K562 (cell line): ENCODE measurements around the gene MTHFD2. TPM values are rescaled to one million over a fixed set of nuclear protein-coding genes. Genes with fewer than 3 reads are reported as not detected.

Experiments used
- C11orf30 ChIP-seq: fragments of 450-650 bp; IDR thresholded peaks from 2 replicates; pipeline ENCODE4 v1.6.1; 2016; ENCODE audit warnings: low read depth, mild to moderate bottlenecking
- CHD4 ChIP-seq: fragments of 200-600 bp; sonication (generic); IDR thresholded peaks from 3 replicates; pipeline ENCODE4 v1.6.1; 2012; ENCODE audit warnings: low read depth, mild to moderate bottlenecking, mixed read lengths, low read length, inconsistent platforms; ENCODE audit not compliant: insufficient read depth, insufficient replicate concordance, poor library complexity, severe bottlenecking
- KDM2B ChIP-seq: fragments of 250-450 bp; sonication (Bioruptor Pico); IDR thresholded peaks from 2 replicates; pipeline ENCODE4 v1.8.0; 2021; ENCODE audit warnings: mild to moderate bottlenecking, moderate library complexity
- MYNN ChIP-seq, 2 experiments: sonication (generic); formaldehyde crosslinking in 1 of 2; IDR thresholded peaks; 2 replicates each; pipeline versions ENCODE4 v1.5.0 to v1.6.1; 2016 to 2020; ENCODE audit warnings: antibody characterized with exemption in 1 of 2, missing genetic modification reagents in 1 of 2
- NEUROD1 ChIP-seq: fragments of 150-350 bp; IDR thresholded peaks from 2 replicates; pipeline ENCODE4 v1.6.1; 2014; ENCODE audit warnings: borderline replicate concordance, low read length, low read depth; ENCODE audit not compliant: partially characterized antibody
- ZSCAN32 ChIP-seq: fragments of 450-650 bp; formaldehyde crosslinking; IDR thresholded peaks from 2 replicates; pipeline ENCODE4 v1.4.0; 2020; ENCODE audit warnings: mild to moderate bottlenecking, moderate library complexity
- polyA plus RNA-seq, 8 experiments: library from polyadenylated mRNA; depleted of rRNA in 4 of 8; stranded (reverse) in 5 of 8; unstranded in 3 of 8; fragments of >200 nt; fragmentation: Nextera tagmentation in 2 of 8; fragmentation: Illumina TruSeq in 1 of 8; extraction: Ambion mirVana in 2 of 8; extraction: Trizol in 1 of 8; gene quantifications; 2 replicates each; pipeline versions ENCODE4 v1.2.1 to v1.2.3, GENCODE V29; 2011 to 2014; ENCODE audit warnings: inconsistent platforms in 1 of 8, missing spikeins in 1 of 8
- total RNA-seq, 7 experiments: library from RNA; depleted of rRNA in 6 of 7; stranded (reverse); fragments of >200 nt in 6 of 7; fragmentation: Illumina TruSeq in 2 of 7; extraction: Trizol in 2 of 7; gene quantifications; 2 replicates each; pipeline versions ENCODE4 v1.2.1 to v1.2.3, GENCODE V29; 2011 to 2021; ENCODE audit warnings: low replicate concordance in 1 of 7
- TF ChIP-seq, protein P1 (sequence below): fragments of 200-800 bp; sonication (Bioruptor generic); IDR thresholded peaks from 2 replicates; pipeline ENCODE4 v1.6.1; 2016; ENCODE audit warnings: missing genetic modification characterization, missing compliant biosample characterization
- TF ChIP-seq, protein P2 (sequence below): fragments of 250-450 bp; sonication (Bioruptor Pico); IDR thresholded peaks from 2 replicates; pipeline ENCODE4 v1.8.0; 2022; ENCODE audit warnings: inconsistent platforms

The MTHFD2 gene
- total and polyA plus RNA-seq, 9 of the 15 experiments (the other 6 are each of a cell fraction or from before 2014, with no cell fraction given): 113 to 520 (median 234) TPM

DNA sequence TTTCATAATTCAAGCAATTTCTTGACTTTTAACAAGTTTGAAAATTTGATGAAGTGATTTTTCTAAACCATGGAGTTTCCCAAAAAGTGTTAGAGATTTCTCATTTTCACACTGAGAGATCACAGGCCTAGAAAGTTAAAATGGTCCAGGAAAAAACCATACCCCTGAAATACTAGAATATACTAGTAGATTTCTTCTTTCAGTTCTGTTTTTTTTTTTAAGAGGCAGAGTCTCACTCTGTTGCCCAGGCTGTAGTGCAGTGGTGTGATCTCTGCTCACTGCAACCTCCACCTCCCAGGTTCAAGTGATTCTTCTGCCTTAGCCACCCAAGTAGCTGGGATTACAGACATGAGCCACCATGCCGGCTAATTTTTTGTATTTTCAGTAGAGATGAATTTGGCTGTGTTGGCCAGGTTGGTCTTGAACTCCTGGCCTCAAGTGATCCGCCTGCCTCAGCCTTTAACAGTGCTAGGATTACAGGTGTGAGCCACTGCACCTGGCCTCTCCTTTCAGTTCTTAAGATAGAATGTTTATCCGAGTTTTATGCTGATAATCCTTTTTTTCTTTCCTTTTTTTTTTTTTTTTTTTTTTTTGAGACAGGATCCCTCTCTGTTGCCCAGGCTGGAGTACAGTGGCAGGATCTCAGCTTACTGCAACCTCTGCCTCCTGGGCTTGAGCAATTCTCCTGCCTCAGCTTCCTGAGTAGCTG lies 14.4 kb downstream of the MTHFD2 start (continued):
- TF ChIP-seq, protein P1, sequence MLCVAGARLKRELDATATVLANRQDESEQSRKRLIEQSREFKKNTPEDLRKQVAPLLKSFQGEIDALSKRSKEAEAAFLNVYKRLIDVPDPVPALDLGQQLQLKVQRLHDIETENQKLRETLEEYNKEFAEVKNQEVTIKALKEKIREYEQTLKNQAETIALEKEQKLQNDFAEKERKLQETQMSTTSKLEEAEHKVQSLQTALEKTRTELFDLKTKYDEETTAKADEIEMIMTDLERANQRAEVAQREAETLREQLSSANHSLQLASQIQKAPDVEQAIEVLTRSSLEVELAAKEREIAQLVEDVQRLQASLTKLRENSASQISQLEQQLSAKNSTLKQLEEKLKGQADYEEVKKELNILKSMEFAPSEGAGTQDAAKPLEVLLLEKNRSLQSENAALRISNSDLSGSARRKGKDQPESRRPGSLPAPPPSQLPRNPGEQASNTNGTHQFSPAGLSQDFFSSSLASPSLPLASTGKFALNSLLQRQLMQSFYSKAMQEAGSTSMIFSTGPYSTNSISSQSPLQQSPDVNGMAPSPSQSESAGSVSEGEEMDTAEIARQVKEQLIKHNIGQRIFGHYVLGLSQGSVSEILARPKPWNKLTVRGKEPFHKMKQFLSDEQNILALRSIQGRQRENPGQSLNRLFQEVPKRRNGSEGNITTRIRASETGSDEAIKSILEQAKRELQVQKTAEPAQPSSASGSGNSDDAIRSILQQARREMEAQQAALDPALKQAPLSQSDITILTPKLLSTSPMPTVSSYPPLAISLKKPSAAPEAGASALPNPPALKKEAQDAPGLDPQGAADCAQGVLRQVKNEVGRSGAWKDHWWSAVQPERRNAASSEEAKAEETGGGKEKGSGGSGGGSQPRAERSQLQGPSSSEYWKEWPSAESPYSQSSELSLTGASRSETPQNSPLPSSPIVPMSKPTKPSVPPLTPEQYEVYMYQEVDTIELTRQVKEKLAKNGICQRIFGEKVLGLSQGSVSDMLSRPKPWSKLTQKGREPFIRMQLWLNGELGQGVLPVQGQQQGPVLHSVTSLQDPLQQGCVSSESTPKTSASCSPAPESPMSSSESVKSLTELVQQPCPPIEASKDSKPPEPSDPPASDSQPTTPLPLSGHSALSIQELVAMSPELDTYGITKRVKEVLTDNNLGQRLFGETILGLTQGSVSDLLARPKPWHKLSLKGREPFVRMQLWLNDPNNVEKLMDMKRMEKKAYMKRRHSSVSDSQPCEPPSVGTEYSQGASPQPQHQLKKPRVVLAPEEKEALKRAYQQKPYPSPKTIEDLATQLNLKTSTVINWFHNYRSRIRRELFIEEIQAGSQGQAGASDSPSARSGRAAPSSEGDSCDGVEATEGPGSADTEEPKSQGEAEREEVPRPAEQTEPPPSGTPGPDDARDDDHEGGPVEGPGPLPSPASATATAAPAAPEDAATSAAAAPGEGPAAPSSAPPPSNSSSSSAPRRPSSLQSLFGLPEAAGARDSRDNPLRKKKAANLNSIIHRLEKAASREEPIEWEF: no peak
- TF ChIP-seq NEUROD1 (no peak), KDM2B (no peak), MYNN (IDR thresholded peaks at IDR 0.05) (no peak), MYNN (CRISPR knock-in tag; IDR thresholded peaks at IDR 0.05) (no peak), ZSCAN32 (CRISPR knock-in tag) (no peak), CHD4 (no peak), C11orf30 (peak; percentile 35)
- TF ChIP-seq, protein P2, sequence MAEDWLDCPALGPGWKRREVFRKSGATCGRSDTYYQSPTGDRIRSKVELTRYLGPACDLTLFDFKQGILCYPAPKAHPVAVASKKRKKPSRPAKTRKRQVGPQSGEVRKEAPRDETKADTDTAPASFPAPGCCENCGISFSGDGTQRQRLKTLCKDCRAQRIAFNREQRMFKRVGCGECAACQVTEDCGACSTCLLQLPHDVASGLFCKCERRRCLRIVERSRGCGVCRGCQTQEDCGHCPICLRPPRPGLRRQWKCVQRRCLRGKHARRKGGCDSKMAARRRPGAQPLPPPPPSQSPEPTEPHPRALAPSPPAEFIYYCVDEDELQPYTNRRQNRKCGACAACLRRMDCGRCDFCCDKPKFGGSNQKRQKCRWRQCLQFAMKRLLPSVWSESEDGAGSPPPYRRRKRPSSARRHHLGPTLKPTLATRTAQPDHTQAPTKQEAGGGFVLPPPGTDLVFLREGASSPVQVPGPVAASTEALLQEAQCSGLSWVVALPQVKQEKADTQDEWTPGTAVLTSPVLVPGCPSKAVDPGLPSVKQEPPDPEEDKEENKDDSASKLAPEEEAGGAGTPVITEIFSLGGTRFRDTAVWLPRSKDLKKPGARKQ (CRISPR knock-in tag): no peak
